Measurements from ENCODE around the gene GRID2. TPM values are rescaled to one million over a fixed set of nuclear protein-coding genes. Genes with fewer than 3 reads are reported as not detected.

GRID2 gene
- total and polyA plus RNA-seq, 4 donors, result under 0.01 to 0.02 TPM; not detected in 2

DNA sequence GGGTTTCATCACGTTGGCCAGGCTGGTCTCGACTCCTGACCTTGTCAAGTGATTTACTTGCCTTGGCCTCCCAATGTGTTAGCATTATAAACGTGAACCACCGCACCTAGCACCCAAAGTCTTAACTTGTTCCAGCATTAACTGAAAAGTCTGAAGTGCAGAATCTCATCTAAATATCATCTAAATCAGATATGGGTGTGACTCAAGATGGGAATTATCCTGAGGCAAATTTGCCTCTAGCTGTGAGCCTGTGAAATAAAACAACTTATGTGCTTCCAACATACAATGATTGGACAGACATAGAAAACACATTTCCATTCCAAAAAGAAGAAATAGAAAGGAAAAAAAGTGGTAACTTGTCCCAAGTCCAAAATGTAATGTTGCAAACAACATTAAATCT, 883.7 kb downstream of the GRID2 start:
- Histone ChIP-seq H3K4me1 (ENCODE audit: control insufficient read depth in 4 of 4, insufficient read depth in 4 of 4, low read length in 3 of 4) (peaks cover 0 to 4% (median 0%) of the 10 kb centered on the region in 4 donors), H3K4me3 (ENCODE audit: low read depth in 1 of 3, low read length in 3 of 3) (no peak overlapping the region), H3K27ac (ENCODE audit: low read depth in 1 of 2, low read length in 2 of 2) (no peak overlapping the region), H3K9me3 (ENCODE audit: control insufficient read depth in 4 of 4, low read length in 3 of 4) (no peaks in the 10 kb centered on the region), H3K9ac (ENCODE audit: low read depth in 1 of 2, low read length in 2 of 2) (no peak overlapping the region), H3K27me3 (ENCODE audit: control insufficient read depth in 4 of 4, insufficient read depth in 4 of 4, low read length in 3 of 4) (no peaks in the 10 kb centered on the region), H3K36me3 (ENCODE audit: control insufficient read depth in 4 of 4, insufficient read depth in 3 of 4, low read depth in 1 of 4, low read length in 3 of 4) (no peaks in the 10 kb centered on the region)
- 87% methylated on average over 4 of the region's 4 CpGs for WGBS
- no peak for DNase-seq (ENCODE audit: low spot score)
- TF ChIP-seq GABPA (IDR thresholded peaks at IDR 0.05 in 1 of 2, conservative IDR thresholded peaks at IDR 0.05 in 1 of 2) (no peak), NR2F2 (IDR thresholded peaks at IDR 0.05) (no peak), SP1 (IDR thresholded peaks at IDR 0.05) (no peak), REST (IDR thresholded peaks at IDR 0.05) (no peak), FOXA1 (IDR thresholded peaks at IDR 0.05) (no peak), RXRA (IDR thresholded peaks at IDR 0.05) (no peak), YY1 (IDR thresholded peaks at IDR 0.05) (no peak), RAD21 (IDR thresholded peaks at IDR 0.05) (no peak), HNF4A (conservative IDR thresholded peaks at IDR 0.05) (no peak), TAF1 (conservative IDR thresholded peaks at IDR 0.05) (no peak), JUND (IDR thresholded peaks at IDR 0.05) (no peak), MAX (IDR thresholded peaks at IDR 0.05) (no peak), HNF4G (IDR thresholded peaks at IDR 0.05) (no peak), FOXA2 (IDR thresholded peaks at IDR 0.05) (no peak), EGR1 (IDR thresholded peaks at IDR 0.05; ENCODE audit: low read depth in 2 of 2) (no peak)

GRCh38 chr4:93187892-93188291, 884.1 kb downstream of the GRID2 start:
- Histone ChIP-seq H3K9me3 (ENCODE audit: control insufficient read depth in 4 of 4, low read length in 3 of 4) (no peaks in the 10 kb centered on the region), H3K27me3 (ENCODE audit: control insufficient read depth in 4 of 4, insufficient read depth in 4 of 4, low read length in 3 of 4) (no peaks in the 10 kb centered on the region), H3K27ac (ENCODE audit: low read depth in 1 of 2, low read length in 2 of 2) (no peak overlapping the region), H3K9ac (ENCODE audit: low read depth in 1 of 2, low read length in 2 of 2) (no peak overlapping the region), H3K4me3 (ENCODE audit: low read depth in 1 of 3, low read length in 3 of 3) (no peak overlapping the region), H3K36me3 (ENCODE audit: control insufficient read depth in 4 of 4, insufficient read depth in 3 of 4, low read depth in 1 of 4, low read length in 3 of 4) (no peaks in the 10 kb centered on the region), H3K4me1 (ENCODE audit: control insufficient read depth in 4 of 4, insufficient read depth in 4 of 4, low read length in 3 of 4) (peaks cover 0 to 4% (median 0%) of the 10 kb centered on the region in 4 donors)
- DNase-seq (ENCODE audit: low spot score), result no peak
- no peak for TF ChIP-seq FOXA1 (IDR thresholded peaks at IDR 0.05)
- 96% methylated on average over 4 of the region's 4 CpGs for WGBS

DNA sequence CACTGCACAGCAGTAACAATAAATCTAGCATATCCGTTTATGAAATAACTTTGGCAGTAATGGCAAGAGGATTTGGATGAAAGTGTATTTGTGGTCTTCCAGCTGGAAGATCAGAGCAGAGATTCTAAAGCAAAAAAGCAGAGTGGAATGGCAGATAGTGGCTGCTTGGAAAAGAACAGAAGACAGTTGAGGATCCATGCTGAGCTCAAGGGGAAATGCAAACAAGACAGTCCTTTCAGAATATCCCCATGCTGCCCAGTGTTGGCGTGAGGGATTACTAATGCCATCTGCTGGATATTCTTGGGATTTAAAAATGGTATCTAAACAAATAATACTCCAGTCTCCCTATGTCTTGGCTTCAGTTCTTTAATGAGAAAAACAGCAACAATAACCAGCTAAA, 895.7 kb downstream of the GRID2 start:
- no peaks in the 10 kb centered on the region for H3K36me3 ChIP-seq (ENCODE audit: control insufficient read depth in 4 of 4, insufficient read depth in 3 of 4, low read depth in 1 of 4, low read length in 3 of 4)
- WGBS, result 41% methylated on average over 2 of the region's 2 CpGs
- no peak overlapping the region for H3K27ac ChIP-seq (ENCODE audit: low read depth in 1 of 2, low read length in 2 of 2)

More for the DNA sequence above, 895.7 kb downstream of the GRID2 start:
- Histone ChIP-seq H3K27me3 (ENCODE audit: control insufficient read depth in 4 of 4, insufficient read depth in 4 of 4, low read length in 3 of 4) (no peaks in the 10 kb centered on the region), H3K9ac (ENCODE audit: low read depth in 1 of 2, low read length in 2 of 2) (no peak overlapping the region), H3K9me3 (ENCODE audit: control insufficient read depth in 4 of 4, low read length in 3 of 4) (no peaks in the 10 kb centered on the region), H3K4me1 (ENCODE audit: control insufficient read depth in 4 of 4, insufficient read depth in 4 of 4, low read length in 3 of 4) (no peaks in the 10 kb centered on the region), H3K4me3 (ENCODE audit: low read depth in 1 of 3, low read length in 3 of 3) (no peak overlapping the region)
- TF ChIP-seq GABPA (IDR thresholded peaks at IDR 0.05 in 1 of 2, conservative IDR thresholded peaks at IDR 0.05 in 1 of 2) (no peak), NR2F2 (IDR thresholded peaks at IDR 0.05) (no peak), CTCF (IDR thresholded peaks at IDR 0.05; ENCODE audit: low read depth, low read length, missing input control) (peak; percentile 62), JUND (IDR thresholded peaks at IDR 0.05) (no peak), EGR1 (IDR thresholded peaks at IDR 0.05; ENCODE audit: low read depth in 2 of 2) (no peak), ATF3 (IDR thresholded peaks at IDR 0.05) (no peak), TAF1 (conservative IDR thresholded peaks at IDR 0.05) (no peak), RAD21 (IDR thresholded peaks at IDR 0.05) (peak; percentile 94 to 95), MAX (IDR thresholded peaks at IDR 0.05) (no peak), ZBTB33 (IDR thresholded peaks at IDR 0.05) (no peak), FOXA2 (IDR thresholded peaks at IDR 0.05) (no peak), SP1 (IDR thresholded peaks at IDR 0.05) (no peak)
- no peak for DNase-seq (ENCODE audit: low spot score)

All from liver (tissue), 9 donors.